GM23338 (cell line): ENCODE measurements around the gene KCNF1. TPM values are rescaled to one million over a fixed set of nuclear protein-coding genes. Genes with fewer than 3 reads are reported as not detected.

Experiments used
- ATAC-seq: fragments of 200-7000 bp; cut with Tn5 transposase; 3 replicates; pipeline ENCODE4 v1.9.1; 2020
- DNase-seq: peaks from one replicate; pipeline ENCODE4 v3.0.0-alpha.2; 2015; ENCODE audit warnings: low spot score
- H2AFZ ChIP-seq: fragments of 200-600 bp; sonication (generic); 2 replicates; pipeline ENCODE4 v1.8.0; 2016; ENCODE audit warnings: antibody characterized with exemption, mild to moderate bottlenecking, moderate library complexity
- H3F3A ChIP-seq: fragments of 200-600 bp; sonication (generic); replicated peaks from 2 replicates; pipeline ENCODE4 v1.8.0; 2017; ENCODE audit warnings: antibody characterized with exemption, mixed run types, low read depth
- H3K27ac ChIP-seq: fragments of 200-600 bp; sonication (generic); 2 replicates; pipeline ENCODE4 v1.6.1; 2016; ENCODE audit warnings: low read depth
- H3K27me3 ChIP-seq: fragments of 200-600 bp; sonication (generic); 2 replicates; pipeline ENCODE4 v1.8.0; 2016; ENCODE audit warnings: mild to moderate bottlenecking, mixed run types, moderate library complexity; ENCODE audit not compliant: insufficient read depth
- H3K36me3 ChIP-seq: fragments of 200-600 bp; sonication (generic); 2 replicates; pipeline ENCODE4 v1.8.0; 2016; ENCODE audit warnings: mild to moderate bottlenecking; ENCODE audit not compliant: insufficient read depth
- H3K4me1 ChIP-seq: fragments of 200-600 bp; sonication (generic); 2 replicates; pipeline ENCODE4 v1.8.0; 2016; ENCODE audit warnings: mild to moderate bottlenecking, moderate library complexity; ENCODE audit not compliant: insufficient read depth
- H3K4me2 ChIP-seq: fragments of 200-600 bp; sonication (generic); 2 replicates; pipeline ENCODE4 v1.7.1; 2017; ENCODE audit warnings: mixed run types
- H3K4me3 ChIP-seq: fragments of 200-600 bp; sonication (generic); 2 replicates; pipeline ENCODE4 v1.6.1; 2016; ENCODE audit warnings: mixed run types
- H3K79me2 ChIP-seq: fragments of 200-600 bp; sonication (generic); replicated peaks from 2 replicates; pipeline ENCODE4 v1.8.0; 2017; ENCODE audit warnings: mild to moderate bottlenecking; ENCODE audit not compliant: insufficient read depth
- H3K9me2 ChIP-seq: fragments of 200-600 bp; sonication (generic); 2 replicates; pipeline ENCODE4 v1.8.0; 2017; ENCODE audit not compliant: insufficient read depth
- H4K20me1 ChIP-seq: fragments of 200-600 bp; sonication (generic); replicated peaks from 2 replicates; pipeline ENCODE4 v1.8.0; 2017; ENCODE audit warnings: mild to moderate bottlenecking; ENCODE audit not compliant: insufficient read depth
- H3K27ac Mint-ChIP-seq: 2 replicates; pipeline ENCODE4 v1.8.0; 2020; ENCODE audit warnings: inconsistent platforms, mild to moderate bottlenecking, moderate library complexity, mixed read lengths
- H3K27me3 Mint-ChIP-seq: 3 replicates; pipeline ENCODE4 v1.8.0; 2022; ENCODE audit warnings: low read depth, mild to moderate bottlenecking, moderate library complexity, mixed read lengths, inconsistent platforms; ENCODE audit not compliant: insufficient read depth, poor library complexity
- H3K36me3 Mint-ChIP-seq: 3 replicates; pipeline ENCODE4 v1.8.0; 2021; ENCODE audit warnings: low read depth, mild to moderate bottlenecking, inconsistent platforms, moderate library complexity, mixed read lengths
- H3K4me1 Mint-ChIP-seq: 3 replicates; pipeline ENCODE4 v1.8.0; 2020; ENCODE audit warnings: mild to moderate bottlenecking, inconsistent platforms, mixed read lengths
- H3K4me3 Mint-ChIP-seq: 3 replicates; pipeline ENCODE4 v1.8.0; 2021; ENCODE audit warnings: moderate library complexity, mild to moderate bottlenecking, inconsistent platforms, mixed read lengths
- H3K9me3 Mint-ChIP-seq: 3 replicates; pipeline ENCODE4 v1.8.0; 2020; ENCODE audit warnings: moderate library complexity, mild to moderate bottlenecking, inconsistent platforms, mixed read lengths
- CTCF ChIP-seq, 2 experiments: fragments of 200-600 bp in 1 of 2; sonication (generic) in 1 of 2; conservative IDR thresholded peaks; 2 replicates each; pipeline versions ENCODE4 v1.5.1 to v1.6.1; 2016 to 2017; ENCODE audit warnings: antibody characterized with exemption in 2 of 2, low read depth in 2 of 2, mild to moderate bottlenecking in 2 of 2, moderate library complexity in 1 of 2
- ETS1 ChIP-seq: IDR thresholded peaks from 2 replicates; pipeline ENCODE4 v1.6.1; 2016; ENCODE audit warnings: antibody characterized with exemption
- EZH2phosphoT487 ChIP-seq: fragments of 200-600 bp; sonication (generic); IDR thresholded peaks from one replicate; pipeline ENCODE4 v1.8.1; 2018; ENCODE audit warnings: antibody characterized with exemption; ENCODE audit not compliant: unreplicated experiment
- JUNB ChIP-seq: IDR thresholded peaks from one replicate; pipeline ENCODE4 v1.6.1; 2016; ENCODE audit warnings: antibody characterized with exemption; ENCODE audit not compliant: unreplicated experiment
- REST ChIP-seq: IDR thresholded peaks from one replicate; pipeline ENCODE4 v1.6.1; 2018; ENCODE audit warnings: antibody characterized with exemption; ENCODE audit not compliant: unreplicated experiment
- ZNF114 ChIP-seq: fragments of 250-450 bp; sonication (Bioruptor Pico); IDR thresholded peaks from 2 replicates; pipeline ENCODE4 v1.5.0; 2020; ENCODE audit warnings: mild to moderate bottlenecking, moderate library complexity
- ZNF331 ChIP-seq: fragments of 250-450 bp; sonication (Bioruptor Pico); IDR thresholded peaks from 2 replicates; pipeline ENCODE4 v1.5.0; 2020; ENCODE audit warnings: low read depth, mild to moderate bottlenecking, moderate library complexity
- polyA plus RNA-seq: library from polyadenylated mRNA; unstranded; fragments of >200 nt; fragmentation: Nextera tagmentation; extraction: Ambion mirVana; gene quantifications from 2 replicates; pipeline ENCODE4 v1.2.1, GENCODE V29; 2016
- total RNA-seq: library from RNA; depleted of rRNA; stranded (reverse); fragments of >200 nt; shearing (Covaris generic); gene quantifications from 2 replicates; pipeline ENCODE4 v1.2.3, GENCODE V29; 2014

KCNF1 gene
- total and polyA plus RNA-seq, 2 experiments from 2014 or later: 0.11 to 1.5 TPM

GRCh38 chr2:10915731-10916276 lies 4.1 kb downstream of the KCNF1 start (continued):
- TF ChIP-seq ZNF114 (CRISPR knock-in tag) (no peak), ZNF331 (CRISPR knock-in tag) (no peak)

- peaks cover 2% of the 10 kb centered on the region for H3K9me3 Mint-ChIP-seq
- Histone ChIP-seq H3K36me3 (no peaks in the 10 kb centered on the region), H3K4me3 (no peak overlapping the region), H3K9me2 (no peaks in the 10 kb centered on the region), H3K4me1 (peaks cover 10% of the 10 kb centered on the region), H3K27me3 (peaks cover 21% of the 10 kb centered on the region), H3F3A (no peaks in the 10 kb centered on the region), H3K79me2 (no peaks in the 10 kb centered on the region), H3K4me2 (no peak overlapping the region), H3K27ac (no peak overlapping the region), H2AFZ (no peak overlapping the region), H4K20me1 (no peaks in the 10 kb centered on the region)
- peaks cover 2% of the 10 kb centered on the region; the same call in 2 of the 3 replicates for H3K36me3 Mint-ChIP-seq
- TF ChIP-seq REST: no peak
- TF ChIP-seq CTCF (conservative IDR thresholded peaks at IDR 0.05; ENCODE audit: low read depth in 2 of 2): no peak
- peaks cover 34% of the 10 kb centered on the region for H3K27me3 Mint-ChIP-seq
- no peak overlapping the region for H3K4me3 Mint-ChIP-seq
- H3K4me1 Mint-ChIP-seq: peaks cover 43% of the 10 kb centered on the region
- H3K27ac Mint-ChIP-seq: no peak overlapping the region
- ATAC-seq (no peak), DNase-seq (no peak)
These were observed 5.2 kb downstream of the KCNF1 start for GRCh38 chr2:10916953-10917352.

GRCh38 chr2:10917927-10918326 lies 6.2 kb downstream of the KCNF1 start:
- Mint-ChIP-seq H3K36me3 (no peaks in the 10 kb centered on the region; the same call in 2 of the 3 replicates), H3K27ac (no peak overlapping the region), H3K4me3 (no peak overlapping the region), H3K9me3 (no peaks in the 10 kb centered on the region; the same call in 1 of the 3 replicates), H3K4me1 (peaks cover 44% of the 10 kb centered on the region), H3K27me3 (peaks cover 29% of the 10 kb centered on the region)
- Histone ChIP-seq H3K4me2 (no peak overlapping the region), H3K4me1 (peaks cover 10% of the 10 kb centered on the region), H3K27ac (no peak overlapping the region), H2AFZ (no peak overlapping the region), H3K36me3 (no peaks in the 10 kb centered on the region), H3K9me2 (no peaks in the 10 kb centered on the region), H4K20me1 (no peaks in the 10 kb centered on the region), H3K27me3 (peaks cover 12% of the 10 kb centered on the region), H3K4me3 (no peak overlapping the region), H3F3A (0 out of 2 replicates have a peak, but pooled peaks cover 3% of the 10 kb centered on the region), H3K79me2 (no peaks in the 10 kb centered on the region)
- no peak for ATAC-seq
- no peak for DNase-seq
- no peak for TF ChIP-seq ETS1
- TF ChIP-seq ZNF331 (CRISPR knock-in tag): no peak
- no peak for TF ChIP-seq CTCF (conservative IDR thresholded peaks at IDR 0.05; ENCODE audit: low read depth in 2 of 2)
- TF ChIP-seq JUNB: no peak
- TF ChIP-seq REST: no peak
- TF ChIP-seq EZH2phosphoT487: no peak
